ENCODE data around the gene ANKRD55. TPM values are rescaled to one million over a fixed set of nuclear protein-coding genes. Genes with fewer than 3 reads are reported as not detected.

ANKRD55 gene
- total RNA-seq, 3 donors from 2014 or later (not counting 1 experiment from before 2014, with no cell fraction given): 0.88 TPM; not detected in 2

- no peaks in the 10 kb centered on the region for H3K36me3 ChIP-seq (ENCODE audit: control insufficient read depth, insufficient read depth, low read length)
- H3K27ac ChIP-seq (ENCODE audit: low read length): no peak overlapping the region
- ATAC-seq (no peak), DNase-seq (no peak)
- Mint-ChIP-seq H3K4me3 (no peak overlapping the region), H3K27ac (no peak overlapping the region), H3K4me1 (no peaks in the 10 kb centered on the region), H3K27me3 (ENCODE audit: low read depth in 2 of 2) (peaks cover 6 to 20% of the 10 kb centered on the region in 2 donors), H3K9me3 (peaks cover 4 to 5% of the 10 kb centered on the region in 2 donors), H3K36me3 (no peaks in the 10 kb centered on the region)
- intact Hi-C loops (cut with micrococcal nuclease): no loop called here
- 100% methylated on average over 2 of the region's 2 CpGs for WGBS (ENCODE audit: insufficient coverage)
- no peaks in the 10 kb centered on the region for H3K9me3 ChIP-seq (ENCODE audit: control insufficient read depth, insufficient read depth, low read length)
- H3K4me3 ChIP-seq (ENCODE audit: low read length): no peak overlapping the region
- H3K27me3 ChIP-seq (ENCODE audit: control insufficient read depth, insufficient read depth, low read length): no peaks in the 10 kb centered on the region
- H3K4me1 ChIP-seq (ENCODE audit: control insufficient read depth, insufficient read depth, low read length): no peaks in the 10 kb centered on the region
- TF ChIP-seq CTCF (IDR thresholded peaks at IDR 0.05): no peak
These were observed 102.5 kb downstream of the ANKRD55 start for GRCh38 chr5:56130664-56131063.

GRCh38 chr5:56129288-56129687, 103.8 kb downstream of the ANKRD55 start:
- no peak overlapping the region for H3K4me3 ChIP-seq (ENCODE audit: low read length)
- H3K36me3 ChIP-seq (ENCODE audit: control insufficient read depth, insufficient read depth, low read length): no peaks in the 10 kb centered on the region
- no peak for TF ChIP-seq CTCF (IDR thresholded peaks at IDR 0.05)
- Mint-ChIP-seq H3K27ac (no peak overlapping the region), H3K4me1 (no peaks in the 10 kb centered on the region), H3K36me3 (no peaks in the 10 kb centered on the region), H3K27me3 (ENCODE audit: low read depth in 2 of 2) (peaks cover 6 to 20% of the 10 kb centered on the region in 2 donors), H3K9me3 (peaks cover 4 to 5% of the 10 kb centered on the region in 2 donors), H3K4me3 (no peak overlapping the region)
- DNase-seq (no peak), ATAC-seq (no peak)
- H3K9me3 ChIP-seq (ENCODE audit: control insufficient read depth, insufficient read depth, low read length): no peaks in the 10 kb centered on the region
- intact Hi-C loops (cut with micrococcal nuclease): no loop called here
- H3K27me3 ChIP-seq (ENCODE audit: control insufficient read depth, insufficient read depth, low read length): no peaks in the 10 kb centered on the region
- WGBS (ENCODE audit: insufficient coverage): 89% methylated on average over 1 of the region's 4 CpGs
- no peak overlapping the region for H3K27ac ChIP-seq (ENCODE audit: low read length)
- no peaks in the 10 kb centered on the region for H3K4me1 ChIP-seq (ENCODE audit: control insufficient read depth, insufficient read depth, low read length)

- Histone ChIP-seq H3K4me3 (ENCODE audit: low read length) (no peak overlapping the region), H3K4me1 (ENCODE audit: control insufficient read depth, insufficient read depth, low read length) (no peaks in the 10 kb centered on the region)
- TF ChIP-seq CTCF (IDR thresholded peaks at IDR 0.05): no peak
These were observed 105.0 kb downstream of the ANKRD55 start for GRCh38 chr5:56128113-56128512.

GRCh38 chr5:56126487-56127179, 106.5 kb downstream of the ANKRD55 start:
- H3K4me3 Mint-ChIP-seq: no peak overlapping the region
- 96% methylated on average over 6 of the region's 7 CpGs for WGBS (ENCODE audit: insufficient coverage)

More at GRCh38 chr5:56128113-56128512, 105.0 kb downstream of the ANKRD55 start:
- Histone ChIP-seq H3K9me3 (ENCODE audit: control insufficient read depth, insufficient read depth, low read length) (no peaks in the 10 kb centered on the region), H3K36me3 (ENCODE audit: control insufficient read depth, insufficient read depth, low read length) (no peaks in the 10 kb centered on the region), H3K27me3 (ENCODE audit: control insufficient read depth, insufficient read depth, low read length) (no peaks in the 10 kb centered on the region), H3K27ac (ENCODE audit: low read length) (no peak overlapping the region)
- H3K4me1 Mint-ChIP-seq: no peaks in the 10 kb centered on the region
- ATAC-seq (no peak), DNase-seq (peak in 1 of 2 donors; percentile 44)
- no peak overlapping the region for H3K27ac Mint-ChIP-seq
- peaks cover 4 to 5% of the 10 kb centered on the region in 2 donors for H3K9me3 Mint-ChIP-seq
- no peak overlapping the region for H3K4me3 Mint-ChIP-seq
- intact Hi-C loops (cut with micrococcal nuclease): no loop called here
- H3K27me3 Mint-ChIP-seq (ENCODE audit: low read depth in 2 of 2): peaks cover 6 to 20% of the 10 kb centered on the region in 2 donors
- no CpG with 5 or more reads among the region's 3 CpGs for WGBS (ENCODE audit: insufficient coverage)
- no peaks in the 10 kb centered on the region for H3K36me3 Mint-ChIP-seq

More at GRCh38 chr5:56126487-56127179, 106.5 kb downstream of the ANKRD55 start:
- intact Hi-C loops (cut with micrococcal nuclease): no loop called here
- no peak for ATAC-seq
- peaks cover 4 to 5% of the 10 kb centered on the region in 2 donors for H3K9me3 Mint-ChIP-seq
- H3K27ac Mint-ChIP-seq: no peak overlapping the region
- Histone ChIP-seq H3K27ac (ENCODE audit: low read length) (no peak overlapping the region), H3K4me1 (ENCODE audit: control insufficient read depth, insufficient read depth, low read length) (no peaks in the 10 kb centered on the region), H3K36me3 (ENCODE audit: control insufficient read depth, insufficient read depth, low read length) (no peaks in the 10 kb centered on the region), H3K4me3 (ENCODE audit: low read length) (no peak overlapping the region), H3K9me3 (ENCODE audit: control insufficient read depth, insufficient read depth, low read length) (no peaks in the 10 kb centered on the region), H3K27me3 (ENCODE audit: control insufficient read depth, insufficient read depth, low read length) (no peaks in the 10 kb centered on the region)
- TF ChIP-seq CTCF (IDR thresholded peaks at IDR 0.05): no peak
- peaks cover 6 to 20% of the 10 kb centered on the region in 2 donors for H3K27me3 Mint-ChIP-seq (ENCODE audit: low read depth in 2 of 2)
- no peaks in the 10 kb centered on the region for H3K36me3 Mint-ChIP-seq
- DNase-seq: peak in 1 of 2 donors; percentile 40
- no peaks in the 10 kb centered on the region for H3K4me1 Mint-ChIP-seq
